GM12801 (cell line): ENCODE results near the gene MRPL18.

ENCODE experiments used
- CTCF ChIP-seq: IDR thresholded peaks from one replicate; pipeline ENCODE4 v1.5.1; 2011; ENCODE audit warnings: control low read depth; ENCODE audit not compliant: insufficient read length; ENCODE audit errors: extremely low read depth

MRPL18 gene

GRCh38 chr6:159778542-159779103, 11.6 kb upstream of the MRPL18 start:
- TF ChIP-seq CTCF: no peak

GRCh38 chr6:159788276-159788675, 2.0 kb upstream of the MRPL18 start:
- no peak for TF ChIP-seq CTCF

- TF ChIP-seq CTCF: no peak
Observed at GRCh38 chr6:159788753-159789376, 1.4 kb upstream of the MRPL18 start.

- TF ChIP-seq CTCF: no peak
Observed at GRCh38 chr6:159789377-159790148, 704 bp upstream of the MRPL18 start, which contains the start of gene TCP1. Gene TCP1, minus strand, starts transcription at chr6:159789602. Its CDS starts 134 bp downstream, at chr6:159789468.

GRCh38 chr6:159790956-159791598, 810 bp downstream of the MRPL18 start:
- no peak for TF ChIP-seq CTCF

- TF ChIP-seq CTCF: no peak
Observed at GRCh38 chr6:159797554-159797953, 7.3 kb downstream of the MRPL18 start.
